ENCODE data around the gene DNAJB8.

DNAJB8 gene

DNA sequence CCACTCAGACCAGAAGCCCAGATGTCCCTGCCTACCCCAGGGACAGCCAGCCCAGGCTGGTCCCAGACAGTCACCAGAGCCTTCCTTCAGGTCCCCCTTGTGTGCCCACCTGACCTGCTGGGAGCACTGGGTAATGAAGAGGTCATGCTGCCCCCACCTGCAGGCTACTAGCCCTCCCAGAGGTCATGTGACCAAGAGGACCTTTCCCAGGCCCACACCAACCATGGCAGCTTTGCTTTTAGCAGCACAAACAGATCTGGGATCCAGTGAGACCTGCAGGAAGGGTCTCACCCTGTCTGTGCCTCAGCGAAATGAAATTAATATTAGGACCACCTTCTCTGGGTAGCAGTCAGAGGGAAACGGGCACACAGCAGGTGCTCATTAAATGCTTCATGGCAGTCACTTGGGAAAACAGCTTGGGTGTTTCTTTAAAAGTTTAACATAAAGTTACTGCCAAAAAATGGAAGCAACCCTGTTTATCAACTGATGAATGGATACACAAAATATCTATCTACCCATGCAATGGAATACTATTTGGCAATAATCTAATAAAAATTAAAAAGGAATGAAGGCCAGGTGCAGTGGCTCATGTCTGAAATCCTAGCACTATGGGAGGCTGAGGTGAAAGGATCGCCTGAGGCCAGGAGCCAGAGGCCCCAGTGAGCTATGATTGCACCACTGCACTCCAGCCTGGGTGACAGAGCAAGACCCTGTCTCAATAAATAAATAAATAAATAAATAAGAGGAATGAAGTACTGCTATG lies 43.7 kb downstream of the DNAJB8 start:
- TF ChIP-seq, protein P1, sequence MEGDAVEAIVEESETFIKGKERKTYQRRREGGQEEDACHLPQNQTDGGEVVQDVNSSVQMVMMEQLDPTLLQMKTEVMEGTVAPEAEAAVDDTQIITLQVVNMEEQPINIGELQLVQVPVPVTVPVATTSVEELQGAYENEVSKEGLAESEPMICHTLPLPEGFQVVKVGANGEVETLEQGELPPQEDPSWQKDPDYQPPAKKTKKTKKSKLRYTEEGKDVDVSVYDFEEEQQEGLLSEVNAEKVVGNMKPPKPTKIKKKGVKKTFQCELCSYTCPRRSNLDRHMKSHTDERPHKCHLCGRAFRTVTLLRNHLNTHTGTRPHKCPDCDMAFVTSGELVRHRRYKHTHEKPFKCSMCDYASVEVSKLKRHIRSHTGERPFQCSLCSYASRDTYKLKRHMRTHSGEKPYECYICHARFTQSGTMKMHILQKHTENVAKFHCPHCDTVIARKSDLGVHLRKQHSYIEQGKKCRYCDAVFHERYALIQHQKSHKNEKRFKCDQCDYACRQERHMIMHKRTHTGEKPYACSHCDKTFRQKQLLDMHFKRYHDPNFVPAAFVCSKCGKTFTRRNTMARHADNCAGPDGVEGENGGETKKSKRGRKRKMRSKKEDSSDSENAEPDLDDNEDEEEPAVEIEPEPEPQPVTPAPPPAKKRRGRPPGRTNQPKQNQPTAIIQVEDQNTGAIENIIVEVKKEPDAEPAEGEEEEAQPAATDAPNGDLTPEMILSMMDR (conservative IDR thresholded peaks at IDR 0.05; ENCODE audit: control insufficient read depth, insufficient read depth, low read depth, low read length) = no peak
- no peak for DNase-seq (ENCODE audit: low read depth)

DNA sequence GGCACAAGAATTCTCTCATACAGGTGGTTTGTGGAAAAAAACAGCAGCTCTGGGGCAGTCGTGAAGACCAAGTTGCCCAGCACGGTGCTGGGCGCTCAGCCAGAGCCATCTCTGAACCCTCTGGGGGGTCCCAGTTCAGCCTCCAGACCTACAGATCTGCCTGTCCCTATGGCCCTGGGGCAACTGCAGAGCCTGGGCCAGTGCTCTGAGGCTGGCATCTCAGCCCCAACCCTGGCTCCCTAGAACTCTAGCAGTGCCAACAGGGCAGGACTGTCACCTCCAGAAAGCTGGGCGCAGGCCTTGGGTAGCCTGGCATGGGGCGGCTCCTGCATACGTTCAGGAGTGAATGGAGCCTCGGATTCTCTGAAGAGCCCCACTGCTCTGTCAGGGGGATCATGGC lies 44.7 kb downstream of the DNAJB8 start:
- no peak overlapping the region for H3K4me3 ChIP-seq (ENCODE audit: control insufficient read depth, low read depth, low read length)
- TF ChIP-seq, protein P1 (conservative IDR thresholded peaks at IDR 0.05; ENCODE audit: control insufficient read depth, insufficient read depth, low read depth, low read length) = no peak
- DNase-seq (ENCODE audit: low read depth) = no peak

More for the DNA sequence above, 43.7 kb downstream of the DNAJB8 start:
- H3K4me3 ChIP-seq (ENCODE audit: control insufficient read depth, low read depth, low read length) = no peak overlapping the region

DNA sequence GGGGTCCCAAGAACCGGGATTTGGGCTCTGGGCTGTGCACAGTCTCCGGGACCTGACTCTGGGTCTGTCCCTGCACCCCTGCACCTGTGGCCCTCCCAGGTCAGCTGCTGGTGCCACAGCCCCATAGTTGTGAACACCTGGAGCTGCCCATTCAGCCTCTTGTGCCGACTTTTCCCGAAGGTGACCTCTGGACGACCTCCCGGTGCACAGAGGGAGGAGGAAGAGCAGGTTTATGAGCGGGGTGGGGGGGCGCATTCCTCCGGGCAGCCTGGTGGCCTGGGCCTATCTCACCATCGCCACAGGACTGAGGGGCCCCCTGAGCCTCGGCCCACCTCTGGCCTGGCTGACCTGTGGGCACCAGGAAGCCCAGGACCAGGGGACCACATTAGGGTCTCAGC lies 45.3 kb downstream of the DNAJB8 start:
- no peak for DNase-seq (ENCODE audit: low read depth)
- TF ChIP-seq, protein P1 (conservative IDR thresholded peaks at IDR 0.05; ENCODE audit: control insufficient read depth, insufficient read depth, low read depth, low read length) = no peak
- H3K4me3 ChIP-seq (ENCODE audit: control insufficient read depth, low read depth, low read length) = no peak overlapping the region

DNA sequence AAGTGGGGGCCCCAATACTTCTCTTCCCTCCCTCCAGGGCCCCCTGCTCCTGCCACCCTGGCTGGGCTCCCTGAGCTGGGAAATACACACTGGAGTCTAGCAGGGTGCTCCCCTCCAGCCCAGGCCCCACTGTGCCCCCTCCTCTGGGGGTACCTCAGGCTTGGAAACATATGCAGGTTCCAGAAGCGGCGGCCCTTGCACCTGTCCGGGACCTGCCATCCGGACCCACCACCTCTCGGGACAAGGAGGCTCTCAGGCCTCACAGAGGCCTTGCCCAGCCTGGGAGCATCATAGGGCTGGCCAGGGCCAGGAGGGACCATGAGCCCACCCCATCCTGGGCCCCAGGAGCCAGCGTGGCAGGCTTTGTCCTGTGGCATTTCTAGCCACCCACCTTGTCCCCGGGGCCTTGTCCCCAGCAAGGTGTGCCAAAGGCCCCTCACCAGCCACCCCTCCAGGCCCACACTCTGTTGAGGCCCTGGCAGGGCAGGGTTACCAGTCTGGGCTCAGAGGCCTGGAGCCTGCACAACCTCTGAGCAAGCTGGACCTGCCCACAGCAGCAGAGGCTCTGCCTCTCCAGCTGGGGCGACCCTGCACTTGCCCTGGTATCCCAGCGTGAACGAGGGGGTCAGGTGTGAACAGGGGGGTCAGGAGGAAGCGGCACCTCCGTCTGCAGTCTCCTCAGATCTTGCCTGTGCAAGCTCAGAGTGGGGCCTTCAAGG lies 45.8 kb downstream of the DNAJB8 start:
- TF ChIP-seq, protein P1 (conservative IDR thresholded peaks at IDR 0.05; ENCODE audit: control insufficient read depth, insufficient read depth, low read depth, low read length) = no peak
- no peak for DNase-seq (ENCODE audit: low read depth)
- H3K4me3 ChIP-seq (ENCODE audit: control insufficient read depth, low read depth, low read length) = no peak overlapping the region

DNA sequence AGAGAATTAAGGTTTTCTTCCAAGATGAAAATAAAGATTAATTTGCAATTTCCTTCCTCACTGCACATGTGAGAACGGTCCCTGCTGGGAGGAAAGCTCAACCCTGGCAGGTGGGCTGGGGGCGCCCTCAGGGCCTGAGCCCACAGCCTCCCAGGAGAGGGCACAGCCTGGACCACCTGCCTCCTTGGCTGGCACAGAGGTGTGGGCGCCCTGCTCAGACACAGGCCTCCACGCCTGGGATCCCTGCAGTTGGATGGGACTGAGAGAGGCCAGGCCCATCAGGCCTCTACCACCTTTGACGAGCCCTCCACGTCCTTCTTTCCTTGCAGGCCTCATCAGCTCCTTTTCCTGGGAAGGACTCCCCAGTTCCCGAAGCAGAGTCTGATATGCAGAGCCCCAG lies 46.4 kb downstream of the DNAJB8 start:
- TF ChIP-seq, protein P1 (conservative IDR thresholded peaks at IDR 0.05; ENCODE audit: control insufficient read depth, insufficient read depth, low read depth, low read length) = no peak
- no peak overlapping the region for H3K4me3 ChIP-seq (ENCODE audit: control insufficient read depth, low read depth, low read length)
- no peak for DNase-seq (ENCODE audit: low read depth)

DNA sequence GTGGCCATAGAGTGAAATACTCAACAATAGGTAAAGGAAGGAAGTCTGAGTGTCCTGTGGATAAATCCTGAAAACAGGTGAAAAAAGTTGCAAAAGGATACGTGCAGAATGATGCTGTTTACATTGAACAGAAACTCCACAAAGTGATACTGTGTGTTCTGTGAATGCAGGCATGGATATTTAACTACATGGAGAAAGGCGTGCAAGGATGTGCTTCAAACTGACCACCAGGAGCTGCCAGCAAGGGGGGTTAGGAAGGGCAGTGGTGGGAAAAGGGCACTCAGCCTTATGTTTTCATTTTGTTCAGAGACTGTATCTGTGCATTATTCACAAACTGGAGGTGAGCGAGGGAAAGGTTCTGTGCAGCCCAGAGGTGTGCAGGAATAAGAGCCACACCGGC lies 47.4 kb downstream of the DNAJB8 start:
- no peak overlapping the region for H3K4me3 ChIP-seq (ENCODE audit: control insufficient read depth, low read depth, low read length)
- DNase-seq (ENCODE audit: low read depth) = no peak
- TF ChIP-seq, protein P1 (conservative IDR thresholded peaks at IDR 0.05; ENCODE audit: control insufficient read depth, insufficient read depth, low read depth, low read length) = no peak

Measured in fibroblast of mammary gland (primary cell).